H1 (cell line): ENCODE measurements around the gene SLC12A5. TPM values are rescaled to one million over a fixed set of nuclear protein-coding genes. Genes with fewer than 3 reads are reported as not detected.

Source experiments
- CTCF ChIA-PET: fragments of 300-600 bp; sonication (Branson Sonifier 250); formaldehyde crosslinking; loops from one replicate; lab custom pipeline; 2021; ENCODE audit not compliant: partially characterized antibody; lab: Charles Lee
- POLR2A ChIA-PET: fragments of 300-600 bp; sonication (Branson Sonifier 250); formaldehyde crosslinking; loops from one replicate; lab custom pipeline; 2021; ENCODE audit warnings: inconsistent platforms; ENCODE audit not compliant: partially characterized antibody; lab: Charles Lee
- DNase-seq, 2 experiments: peaks; one replicate each; pipeline versions ENCODE4 v3.0.0 to v3.0.0-alpha.2; 2010 to 2022; ENCODE audit warnings: low spot score in 2 of 2, low read depth in 1 of 2, mixed read lengths in 1 of 2
- FAIRE-seq: peaks from 2 replicates; lab custom pipeline; 2011; peaks lifted over from hg19 to GRCh38; lab: Jason Lieb, UNC
- H2AFZ ChIP-seq: 2 replicates; pipeline ENCODE4 v1.8.1; 2012; ENCODE audit warnings: low read length, inconsistent platforms
- H2AK5ac ChIP-seq: 2 replicates; pipeline ENCODE4 v1.6.1; 2013; ENCODE audit warnings: low read depth, low read length
- H2BK120ac ChIP-seq: replicated peaks from 2 replicates; pipeline ENCODE3; 2013; ENCODE audit warnings: low read depth, low read length, inconsistent platforms
- H2BK12ac ChIP-seq: 2 replicates; pipeline ENCODE4 v1.6.1; 2013; ENCODE audit warnings: low read depth, low read length
- H2BK15ac ChIP-seq: 2 replicates; pipeline ENCODE4 v1.6.1; 2013; ENCODE audit warnings: low read length
- H2BK20ac ChIP-seq: 2 replicates; pipeline ENCODE4 v1.6.1; 2013; ENCODE audit warnings: low read length
- H2BK5ac ChIP-seq: 2 replicates; pipeline ENCODE4 v1.6.1; 2013; ENCODE audit warnings: low read depth, low read length
- H3K14ac ChIP-seq: 2 replicates; pipeline ENCODE4 v1.6.1; 2013; ENCODE audit warnings: inconsistent platforms; ENCODE audit not compliant: insufficient read length
- H3K18ac ChIP-seq: 2 replicates; pipeline ENCODE4 v1.6.1; 2013; ENCODE audit warnings: low read length; ENCODE audit errors: extremely low read depth
- H3K23ac ChIP-seq: 2 replicates; pipeline ENCODE4 v1.6.1; 2013; ENCODE audit warnings: inconsistent platforms; ENCODE audit not compliant: insufficient read length
- H3K23me2 ChIP-seq: 2 replicates; pipeline ENCODE4 v1.6.1; 2013; ENCODE audit warnings: low read depth, low read length
- H3K27ac ChIP-seq: 2 replicates; pipeline ENCODE4 v1.6.1; 2011; ENCODE audit warnings: low read depth, low read length, inconsistent platforms
- H3K27me3 ChIP-seq, 4 experiments: replicated peaks in 1 of 4; 1 replicate in 1 of 4; 2 replicates in 3 of 4; pipeline versions ENCODE4 v1.6.1 to v1.8.1; 2011 to 2013; ENCODE audit warnings: low read length in 3 of 4, mild to moderate bottlenecking in 3 of 4, inconsistent platforms in 2 of 4, mixed read lengths in 2 of 4, moderate library complexity in 1 of 4; ENCODE audit not compliant: control insufficient read depth in 3 of 4, insufficient read depth in 3 of 4; ENCODE audit errors: extremely low read depth in 1 of 4
- H3K36me3 ChIP-seq, 4 experiments: 2 replicates each; pipeline versions ENCODE4 v1.6.1 to v1.8.1; 2011 to 2013; ENCODE audit warnings: mild to moderate bottlenecking in 4 of 4, low read length in 3 of 4, moderate library complexity in 2 of 4, control low read depth in 1 of 4, inconsistent platforms in 1 of 4; ENCODE audit not compliant: insufficient read depth in 4 of 4, control insufficient read depth in 2 of 4
- H3K4ac ChIP-seq: replicated peaks from 2 replicates; pipeline ENCODE3; 2013; ENCODE audit warnings: low read length, low read depth, mixed read lengths, inconsistent platforms; ENCODE audit not compliant: insufficient read length
- H3K4me1 ChIP-seq, 4 experiments: replicated peaks in 1 of 4; 1 replicate in 1 of 4; 2 replicates in 3 of 4; pipeline versions ENCODE4 v1.6.1 to v1.8.1; 2011 to 2013; ENCODE audit warnings: low read length in 3 of 4, inconsistent platforms in 2 of 4, mixed read lengths in 1 of 4; ENCODE audit not compliant: insufficient read depth in 4 of 4, control insufficient read depth in 3 of 4
- H3K4me2 ChIP-seq, 2 experiments: 2 replicates each; pipeline versions ENCODE4 v1.6.1 to v1.8.1; 2011 to 2013; ENCODE audit warnings: low read depth in 2 of 2, low read length in 2 of 2, control low read depth in 1 of 2, inconsistent platforms in 1 of 2, mild to moderate bottlenecking in 1 of 2; ENCODE audit not compliant: insufficient read depth in 1 of 2
- H3K4me3 ChIP-seq, 4 experiments: fragments of 200-600, 300-600 bp in 1 of 4; sonication (generic), shearing (Covaris generic), sonication (Bioruptor Twin) in 1 of 4; 2 replicates each; pipeline versions ENCODE4 v1.5.1 to v1.8.1; 2011 to 2016; ENCODE audit warnings: low read length in 4 of 4, low read depth in 3 of 4, control low read depth in 2 of 4, inconsistent platforms in 2 of 4, mild to moderate bottlenecking in 2 of 4, mixed read lengths in 1 of 4, moderate library complexity in 1 of 4; ENCODE audit not compliant: insufficient read depth in 2 of 4; ENCODE audit errors: extremely low read depth in 1 of 4
- H3K56ac ChIP-seq: replicated peaks from 2 replicates; pipeline ENCODE3; 2013; ENCODE audit warnings: low read depth, mild to moderate bottlenecking, mixed read lengths, low read length, inconsistent platforms; ENCODE audit not compliant: insufficient read length
- H3K79me1 ChIP-seq: 2 replicates; pipeline ENCODE4 v1.6.1; 2013; ENCODE audit warnings: low read depth, low read length, control low read depth
- H3K79me2 ChIP-seq, 2 experiments: 2 replicates each; pipeline versions ENCODE4 v1.6.1 to v1.8.1; 2012 to 2013; ENCODE audit warnings: low read length in 2 of 2, mild to moderate bottlenecking in 2 of 2, inconsistent platforms in 1 of 2; ENCODE audit not compliant: insufficient read depth in 2 of 2, control insufficient read depth in 1 of 2
- H3K9ac ChIP-seq, 4 experiments: replicated peaks in 1 of 4; 1 replicate in 1 of 4; 2 replicates in 3 of 4; pipeline versions ENCODE4 v1.6.1 to v1.8.1; 2011 to 2013; ENCODE audit warnings: low read depth in 3 of 4, low read length in 3 of 4, control low read depth in 2 of 4, mild to moderate bottlenecking in 2 of 4, moderate library complexity in 2 of 4, inconsistent platforms in 1 of 4; ENCODE audit errors: extremely low read depth in 1 of 4
- H3K9me3 ChIP-seq, 2 experiments: 2 replicates each; pipeline versions ENCODE4 v1.6.1 to v1.8.1; 2012 to 2013; ENCODE audit warnings: mild to moderate bottlenecking in 2 of 2, moderate library complexity in 2 of 2, control low read depth in 1 of 2, inconsistent platforms in 1 of 2, low read depth in 1 of 2, low read length in 1 of 2, mixed read lengths in 1 of 2; ENCODE audit not compliant: insufficient read depth in 2 of 2
- H4K20me1 ChIP-seq, 2 experiments: replicated peaks in 1 of 2; 2 replicates each; pipeline versions ENCODE3 to v1.8.1; 2011 to 2013; ENCODE audit warnings: inconsistent platforms in 2 of 2, low read length in 2 of 2, mild to moderate bottlenecking in 1 of 2; ENCODE audit not compliant: insufficient read depth in 2 of 2, control insufficient read depth in 1 of 2
- H4K5ac ChIP-seq: 2 replicates; pipeline ENCODE4 v1.6.1; 2013; ENCODE audit warnings: low read length, low read depth, mixed read lengths, inconsistent platforms; ENCODE audit not compliant: insufficient read length
- H4K8ac ChIP-seq: 2 replicates; pipeline ENCODE4 v1.8.0; 2013; ENCODE audit warnings: mild to moderate bottlenecking, moderate library complexity, low read length, inconsistent platforms; ENCODE audit not compliant: insufficient read depth; ENCODE audit errors: extremely low read depth
- H4K91ac ChIP-seq: replicated peaks from 2 replicates; pipeline ENCODE3; 2013; ENCODE audit warnings: low read length, mixed read lengths, inconsistent platforms; ENCODE audit not compliant: insufficient read length
- E2F6 ChIP-seq: IDR thresholded peaks from 2 replicates; pipeline ENCODE4 v1.6.1; 2012; ENCODE audit warnings: inconsistent platforms
- EZH2 ChIP-seq: fragments of 200-600 bp; sonication (generic); IDR thresholded peaks from 2 replicates; pipeline ENCODE4 v1.7.1; 2012; ENCODE audit warnings: low read depth, mild to moderate bottlenecking, moderate library complexity, low read length, inconsistent platforms; ENCODE audit not compliant: severe bottlenecking
- GTF2F1 ChIP-seq: IDR thresholded peaks from 2 replicates; pipeline ENCODE4 v1.6.1; 2012; ENCODE audit warnings: low read depth, low read length, improper control_type of control experiment, borderline replicate concordance
- RAD21 ChIP-seq, 2 experiments: IDR thresholded peaks in 1 of 2; conservative IDR thresholded peaks in 1 of 2; 2 replicates each; pipeline ENCODE4 v1.6.1; 2011; ENCODE audit warnings: low read depth in 2 of 2, low read length in 2 of 2, improper control_type of control experiment in 1 of 2, inconsistent platforms in 1 of 2, mild to moderate bottlenecking in 1 of 2, moderate library complexity in 1 of 2
- SIX5 ChIP-seq: IDR thresholded peaks from 2 replicates; pipeline ENCODE4 v1.6.1; 2011; ENCODE audit warnings: mild to moderate bottlenecking, low read depth, low read length
- SP1 ChIP-seq: IDR thresholded peaks from 2 replicates; pipeline ENCODE4 v1.6.1; 2011; ENCODE audit warnings: low read depth, low read length
- SUZ12 ChIP-seq: fragments of 200-600 bp; sonication (generic); IDR thresholded peaks from 2 replicates; pipeline ENCODE4 v1.6.1; 2012; ENCODE audit warnings: mild to moderate bottlenecking, inconsistent platforms, low read length, moderate library complexity, mixed read lengths
- WGBS, 2 experiments: shearing (Covaris generic) in 1 of 2; methylation state at CpG; one replicate each; pipeline versions ENCODE4 v1.1.6 to v1.1.7; 2013 to 2015; ENCODE audit warnings: low lambda C conversion rate in 2 of 2, mixed read lengths in 2 of 2, inconsistent platforms in 1 of 2, low coverage in 1 of 2, missing lambda C conversion rate in 1 of 2; ENCODE audit not compliant: insufficient replicate concordance in 2 of 2, insufficient coverage in 1 of 2, insufficient read length in 1 of 2; ENCODE audit errors: extremely low coverage in 1 of 2, missing lambda C conversion rate in 1 of 2; 5-methylcytosine and 5-hydroxymethylcytosine counted together
- polyA plus RNA-seq, 7 experiments: library from polyadenylated mRNA; depleted of rRNA in 3 of 7; stranded (reverse) in 5 of 7; unstranded in 2 of 7; fragments of >200 nt in 5 of 7; fragments of 200-250 nt in 2 of 7; gene quantifications; 1 replicate in 5 of 7; 2 replicates in 1 of 7; 4 replicates in 1 of 7; pipeline versions ENCODE4 v1.2.1 to v1.2.3, GENCODE V29; 2011 to 2013; ENCODE audit warnings: missing spikeins in 2 of 7, mixed read lengths in 2 of 7
- total RNA-seq: library from RNA; stranded (reverse); fragmentation: NEBNext Ultra II Directional; extraction: Animal tissue kit (Norgen Biotek cat#: 25700); gene quantifications from 2 replicates; pipeline ENCODE4 v1.2.1, GENCODE V29; 2021

Gene SLC12A5
- total and polyA plus RNA-seq, 2 of the 8 experiments (the other 6 are each of a cell fraction or from before 2014, with no cell fraction given) = 1.9 to 7.3 TPM

GRCh38 chr20:46050444-46050843 lies 21.4 kb downstream of the SLC12A5 start:
- TF ChIP-seq SP1 (no peak), GTF2F1 (no peak), EZH2 (no peak), SIX5 (no peak), SUZ12 (no peak), E2F6 (no peak), RAD21 (IDR thresholded peaks at IDR 0.05 in 1 of 2, conservative IDR thresholded peaks at IDR 0.05 in 1 of 2; ENCODE audit: low read depth in 2 of 2, low read length in 2 of 2) (no peak)
- H3K27me3 ChIP-seq = peaks cover 0 to 19% (median 5%) of the 10 kb centered on the region in 4 experiments; a peak in 3 of 7 replicates

More at GRCh38 chr20:46050444-46050843, 21.4 kb downstream of the SLC12A5 start:
- Histone ChIP-seq H3K56ac (no peak overlapping the region), H3K9ac (no peak overlapping the region), H3K14ac (no peak overlapping the region), H3K9me3 (no peaks in the 10 kb centered on the region), H3K4me3 (no peak overlapping the region), H3K18ac (no peak overlapping the region), H2BK120ac (no peak overlapping the region), H4K20me1 (peaks cover 0 to 2% of the 10 kb centered on the region in 2 experiments), H3K79me2 (no peaks in the 10 kb centered on the region), H3K23ac (no peak overlapping the region), H3K36me3 (no peaks in the 10 kb centered on the region), H2BK20ac (no peak overlapping the region), H3K4ac (no peak overlapping the region), H3K27ac (no peak overlapping the region), H2BK15ac (no peak overlapping the region), H2AFZ (no peak overlapping the region), H2BK12ac (no peak overlapping the region), H2AK5ac (no peak overlapping the region), H3K23me2 (no peaks in the 10 kb centered on the region), H4K5ac (no peak overlapping the region), H4K8ac (no peak overlapping the region; the same call in 1 of the 2 replicates), H2BK5ac (no peak overlapping the region), H3K4me1 (no peaks in the 10 kb centered on the region), H4K91ac (no peak overlapping the region), H3K4me2 (no peak overlapping the region), H3K79me1 (no peaks in the 10 kb centered on the region)
- POLR2A ChIA-PET = interaction anchor here (0.8 kb wide), 1 partner anchor 28 kb away, joined by 3 read pairs; no protein-coding TSS in a partner anchor
- CTCF ChIA-PET = interaction anchor here (0.8 to 2.4 kb wide), 3 partner anchors 15 to 256 kb away, joined by 3 to 9 read pairs (median 4); no protein-coding TSS in a partner anchor
- FAIRE-seq = no peak
- WGBS, 2 experiments = 78% methylated on average over 10 of the region's 10 CpGs; no CpG with 5 or more reads in 1 of the 2 experiments
- DNase-seq = no peak
